Fibroblast of the aortic adventitia (primary cell): ENCODE measurements around the gene ZNF841. TPM values are rescaled to one million over a fixed set of nuclear protein-coding genes. Genes with fewer than 3 reads are reported as not detected.

Experiments
- DNase-seq: peaks from one replicate; pipeline ENCODE4 v3.0.0-alpha.2; 2010; ENCODE audit warnings: low read depth
- H3K4me3 ChIP-seq: 2 replicates; pipeline ENCODE4 v1.5.1; 2011; ENCODE audit warnings: low read depth, mild to moderate bottlenecking, control low read depth, low read length, moderate library complexity
- total RNA-seq: library from RNA; depleted of rRNA; stranded (reverse); fragments of >200 nt; gene quantifications from 2 replicates; pipeline ENCODE4 v1.2.3, GENCODE V29; 2012; ENCODE audit warnings: low replicate concordance
- TF ChIP-seq, protein P1 (sequence below): IDR thresholded peaks from 2 replicates; pipeline ENCODE4 v1.5.1; 2011; ENCODE audit warnings: mild to moderate bottlenecking, low read length, control low read depth, inconsistent platforms; ENCODE audit not compliant: insufficient read depth

The ZNF841 gene
- total RNA-seq, 1 donor: 26.0 TPM

GRCh38 chr19:52138278-52138982 is 42.9 kb upstream of the ZNF841 start:
- TF ChIP-seq, protein P1, sequence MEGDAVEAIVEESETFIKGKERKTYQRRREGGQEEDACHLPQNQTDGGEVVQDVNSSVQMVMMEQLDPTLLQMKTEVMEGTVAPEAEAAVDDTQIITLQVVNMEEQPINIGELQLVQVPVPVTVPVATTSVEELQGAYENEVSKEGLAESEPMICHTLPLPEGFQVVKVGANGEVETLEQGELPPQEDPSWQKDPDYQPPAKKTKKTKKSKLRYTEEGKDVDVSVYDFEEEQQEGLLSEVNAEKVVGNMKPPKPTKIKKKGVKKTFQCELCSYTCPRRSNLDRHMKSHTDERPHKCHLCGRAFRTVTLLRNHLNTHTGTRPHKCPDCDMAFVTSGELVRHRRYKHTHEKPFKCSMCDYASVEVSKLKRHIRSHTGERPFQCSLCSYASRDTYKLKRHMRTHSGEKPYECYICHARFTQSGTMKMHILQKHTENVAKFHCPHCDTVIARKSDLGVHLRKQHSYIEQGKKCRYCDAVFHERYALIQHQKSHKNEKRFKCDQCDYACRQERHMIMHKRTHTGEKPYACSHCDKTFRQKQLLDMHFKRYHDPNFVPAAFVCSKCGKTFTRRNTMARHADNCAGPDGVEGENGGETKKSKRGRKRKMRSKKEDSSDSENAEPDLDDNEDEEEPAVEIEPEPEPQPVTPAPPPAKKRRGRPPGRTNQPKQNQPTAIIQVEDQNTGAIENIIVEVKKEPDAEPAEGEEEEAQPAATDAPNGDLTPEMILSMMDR: peak; percentile 0
- peak overlapping the region; percentile 98 for H3K4me3 ChIP-seq
- no peak for DNase-seq

- DNase-seq: no peak
- TF ChIP-seq, protein P1: no peak
- H3K4me3 ChIP-seq: no peak overlapping the region
Measured at GRCh38 chr19:52120286-52120685, 24.7 kb upstream of the ZNF841 start.

DNA sequence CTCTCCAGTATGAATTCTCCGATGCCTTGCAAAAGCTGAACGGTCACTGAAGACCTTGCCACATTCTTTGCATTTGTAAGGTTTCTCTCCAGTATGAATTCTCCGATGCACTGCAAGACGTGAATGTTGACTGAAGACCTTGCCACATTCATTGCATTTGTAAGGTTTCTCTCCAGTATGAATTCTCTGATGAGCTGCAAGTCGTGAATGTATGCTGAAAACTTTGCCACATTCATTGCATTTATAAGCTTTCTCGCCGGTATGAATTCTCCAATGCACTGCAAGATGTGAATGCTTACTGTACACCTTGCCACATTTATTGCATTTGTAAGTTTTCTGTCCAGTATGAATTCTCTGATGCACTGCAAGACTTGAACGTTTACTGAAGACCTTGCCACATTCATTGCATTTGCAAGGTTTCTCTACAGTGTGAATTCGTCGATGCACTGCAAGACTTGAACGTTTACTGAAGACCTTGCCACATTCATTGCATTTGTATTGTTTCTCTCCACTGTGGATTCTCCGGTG is 20.0 kb upstream of the ZNF841 start:
- TF ChIP-seq, protein P1: no peak
- no peak overlapping the region for H3K4me3 ChIP-seq
- no peak for DNase-seq

DNA sequence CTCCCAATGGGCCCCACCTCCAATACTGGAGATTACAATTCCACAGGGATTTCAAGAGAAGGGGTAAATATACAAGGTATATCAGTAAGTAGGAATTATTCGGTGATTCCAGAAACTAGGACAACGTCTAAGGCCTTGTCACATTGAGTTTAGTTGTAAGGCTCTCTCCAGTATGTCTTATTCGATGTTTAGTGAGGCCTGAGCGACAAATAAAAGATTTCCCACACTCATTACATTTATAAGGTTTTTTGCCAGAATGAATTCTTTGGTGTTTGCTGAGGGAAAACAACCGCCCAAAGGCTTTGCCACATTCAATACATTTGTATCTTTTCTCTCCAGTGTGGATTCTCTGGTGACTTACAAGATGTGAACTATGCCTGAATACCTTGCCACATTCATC is 19.1 kb upstream of the ZNF841 start:
- no peak for DNase-seq
- H3K4me3 ChIP-seq: no peak overlapping the region
- TF ChIP-seq, protein P1: no peak

DNA sequence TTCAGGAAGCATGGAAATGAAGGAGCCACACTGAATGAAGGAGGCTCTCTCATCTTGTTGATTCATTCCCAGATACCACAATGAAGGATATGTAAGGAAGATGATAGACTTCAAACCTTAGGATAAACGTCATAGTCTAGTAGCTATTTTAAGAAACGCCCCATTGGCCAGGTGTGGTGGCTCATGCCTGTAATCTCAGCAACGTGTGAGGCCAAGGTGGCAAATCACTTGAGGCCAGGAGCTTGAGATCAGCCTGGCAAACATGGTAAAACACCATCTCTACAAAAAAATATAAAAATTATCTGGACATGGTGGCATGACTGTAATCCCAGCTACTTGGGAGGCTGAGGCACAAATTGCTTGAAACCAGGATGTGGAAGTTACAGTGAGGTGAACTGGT is 17.1 kb upstream of the ZNF841 start:
- TF ChIP-seq, protein P1: no peak
- no peak overlapping the region for H3K4me3 ChIP-seq
- DNase-seq: no peak

- TF ChIP-seq, protein P1: no peak
- no peak for DNase-seq
- no peak overlapping the region for H3K4me3 ChIP-seq
Measured at GRCh38 chr19:52110780-52111179, 15.2 kb upstream of the ZNF841 start.
